ENCODE data around the gene MFSD12.

Gene MFSD12

GRCh38 chr19:3507371-3508120 is 49.8 kb downstream of the MFSD12 start:
- no peak for DNase-seq (ENCODE audit: low read depth)

GRCh38 chr19:3506384-3507340 is 50.7 kb downstream of the MFSD12 start:
- DNase-seq (ENCODE audit: low read depth), result peak; percentile 39
- no peak for TF ChIP-seq POLR2A (IDR thresholded peaks at IDR 0.05; ENCODE audit: extremely low read depth, insufficient read length)

More at GRCh38 chr19:3507371-3508120, 49.8 kb downstream of the MFSD12 start:
- peak overlapping the region; percentile 62 for H3K4me3 ChIP-seq (ENCODE audit: low read depth, low read length)
- TF ChIP-seq MYC (IDR thresholded peaks at IDR 0.05; ENCODE audit: low read depth, low read length), result no peak

GRCh38 chr19:3505598-3506383 is 51.6 kb downstream of the MFSD12 start, which contains the start of gene FZR1:
TSS of gene FZR1 (plus strand) at chr19:3506311. CDS start at chr19:3522990, 16,679 bp downstream.
- peak within 1 kb of the TSS; percentile 72 for H3K4me3 ChIP-seq (ENCODE audit: low read depth, low read length)
- peak; percentile 95 for DNase-seq (ENCODE audit: low read depth)
- TF ChIP-seq POLR2A (IDR thresholded peaks at IDR 0.05; ENCODE audit: extremely low read depth, insufficient read length) (peak; percentile 39), MAX (IDR thresholded peaks at IDR 0.05; ENCODE audit: low read depth, low read length) (no peak), MYC (IDR thresholded peaks at IDR 0.05; ENCODE audit: low read depth, low read length) (peak; percentile 44; the same call in 1 of the 2 replicates)

More at GRCh38 chr19:3506384-3507340, 50.7 kb downstream of the MFSD12 start:
- H3K4me3 ChIP-seq (ENCODE audit: low read depth, low read length), result peak overlapping the region; percentile 62

GRCh38 chr19:3504735-3505134 is 52.7 kb downstream of the MFSD12 start:
- H3K4me3 ChIP-seq (ENCODE audit: low read depth, low read length), result no peak overlapping the region
- peak; percentile 21 for DNase-seq (ENCODE audit: low read depth)

GRCh38 chr19:3503036-3503572 is 54.3 kb downstream of the MFSD12 start:
- no peak overlapping the region for H3K4me3 ChIP-seq (ENCODE audit: low read depth, low read length)
- no peak for DNase-seq (ENCODE audit: low read depth)
- TF ChIP-seq CTCF (IDR thresholded peaks at IDR 0.05; ENCODE audit: low read depth, low read length) (no peak), POLR2A (IDR thresholded peaks at IDR 0.05; ENCODE audit: extremely low read depth, insufficient read length) (no peak), MAX (IDR thresholded peaks at IDR 0.05; ENCODE audit: low read depth, low read length) (no peak), MYC (IDR thresholded peaks at IDR 0.05; ENCODE audit: low read depth, low read length) (no peak)

More at GRCh38 chr19:3504735-3505134, 52.7 kb downstream of the MFSD12 start:
- TF ChIP-seq MYC (IDR thresholded peaks at IDR 0.05; ENCODE audit: low read depth, low read length) (no peak), POLR2A (IDR thresholded peaks at IDR 0.05; ENCODE audit: extremely low read depth, insufficient read length) (no peak), CTCF (IDR thresholded peaks at IDR 0.05; ENCODE audit: low read depth, low read length) (no peak), MAX (IDR thresholded peaks at IDR 0.05; ENCODE audit: low read depth, low read length) (no peak)

GRCh38 chr19:3501780-3502179 is 55.6 kb downstream of the MFSD12 start:
- no peak overlapping the region for H3K4me3 ChIP-seq (ENCODE audit: low read depth, low read length)
- TF ChIP-seq POLR2A (IDR thresholded peaks at IDR 0.05; ENCODE audit: extremely low read depth, insufficient read length), result no peak
- no peak for TF ChIP-seq MYC (IDR thresholded peaks at IDR 0.05; ENCODE audit: low read depth, low read length)
- TF ChIP-seq CTCF (IDR thresholded peaks at IDR 0.05; ENCODE audit: low read depth, low read length), result no peak
- no peak for TF ChIP-seq MAX (IDR thresholded peaks at IDR 0.05; ENCODE audit: low read depth, low read length)
- no peak for DNase-seq (ENCODE audit: low read depth)
